A204.1 (cell line): ENCODE data around the gene IFI44L.

Experiments
- FAIRE-seq: peaks from 2 replicates; lab custom pipeline; 2012; peaks lifted over from hg19 to GRCh38; lab: Jason Lieb, UNC

Gene IFI44L

DNA sequence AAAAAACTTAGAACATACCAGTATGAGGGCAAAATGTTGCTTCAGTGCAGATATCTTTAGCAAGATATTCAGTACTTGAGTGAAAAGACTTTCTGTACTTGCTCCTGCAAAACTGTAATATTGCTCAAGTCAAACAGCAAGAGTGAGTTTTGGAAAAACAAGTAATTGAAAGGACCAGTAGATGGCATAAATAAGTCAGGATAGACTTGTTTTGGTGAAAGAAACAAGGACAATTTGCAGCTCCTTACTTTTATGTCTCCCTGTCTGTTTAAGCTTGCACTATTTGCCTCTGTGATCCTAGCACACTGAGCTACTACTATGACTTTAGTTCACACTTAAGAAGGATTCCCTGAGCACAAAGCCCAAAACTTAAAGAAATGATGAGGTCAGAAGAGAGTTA is 68.4 kb downstream of the IFI44L start:
- no peak for FAIRE-seq

DNA sequence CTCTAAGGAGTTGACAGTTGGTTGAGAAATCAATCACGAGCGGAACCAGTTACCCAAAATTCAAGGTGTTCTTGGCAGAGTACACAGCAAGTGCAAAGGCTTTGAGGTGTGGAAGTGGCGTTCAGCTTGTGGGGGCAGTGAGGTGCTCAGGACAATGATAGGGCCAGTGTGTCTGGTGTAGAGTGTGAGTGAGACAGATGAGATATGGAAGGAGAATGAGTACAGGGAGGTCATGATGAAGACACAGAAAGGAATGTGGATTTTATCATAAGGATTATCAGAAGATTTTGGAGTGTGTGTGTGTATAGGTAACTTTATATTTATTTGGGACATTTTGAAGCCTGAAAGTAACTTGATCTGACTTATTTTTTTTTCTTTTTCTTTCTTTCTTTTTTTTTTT is 70.3 kb downstream of the IFI44L start:
- no peak for FAIRE-seq

DNA sequence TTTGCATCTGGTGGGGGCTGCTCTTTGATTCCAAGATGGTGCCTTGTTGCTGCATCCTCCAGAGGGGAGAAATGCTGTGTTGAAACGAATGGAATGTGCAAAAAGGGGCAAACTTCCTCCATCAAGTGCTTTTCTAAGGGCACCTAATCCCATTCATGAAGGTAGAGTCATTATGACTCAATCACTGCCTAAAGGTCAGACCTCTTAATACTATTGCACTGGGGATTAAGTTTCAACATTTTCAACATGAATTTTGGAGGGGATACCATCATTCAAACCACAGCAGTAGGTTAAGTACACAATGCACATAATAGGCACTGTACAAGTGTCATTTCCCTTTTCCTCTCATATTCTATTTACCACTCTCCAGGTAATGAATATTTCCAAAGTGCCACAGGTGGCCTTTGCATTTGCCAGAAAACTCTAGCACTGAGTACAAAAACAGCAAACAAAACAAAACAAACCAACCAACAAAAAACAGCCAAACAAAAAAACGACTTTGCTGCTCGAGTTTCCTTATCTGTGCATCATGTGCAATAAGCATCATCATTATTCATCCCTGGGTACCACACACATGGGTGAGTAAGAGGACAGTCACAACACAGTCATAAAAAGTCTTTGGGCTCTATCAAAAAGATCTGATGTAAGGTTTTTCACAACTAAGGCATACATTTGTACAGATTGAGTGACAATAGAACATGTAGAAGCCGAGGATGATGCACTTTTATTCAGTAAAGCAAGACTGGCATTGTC is 71.9 kb downstream of the IFI44L start:
- FAIRE-seq, result no peak
